GM21737 (cell line): ENCODE data around the gene TRMT5.
A peak's percentile ranks its signal among the peaks of the same experiment; 100 is the strongest.

Source experiments
- ATAC-seq: cut with Tn5 transposase; IDR thresholded peaks from one replicate; pipeline ENCODE4 v1.9.1; 2021; ENCODE audit warnings: mild to moderate bottlenecking, moderate library complexity; ENCODE audit not compliant: unreplicated experiment

The TRMT5 gene

DNA sequence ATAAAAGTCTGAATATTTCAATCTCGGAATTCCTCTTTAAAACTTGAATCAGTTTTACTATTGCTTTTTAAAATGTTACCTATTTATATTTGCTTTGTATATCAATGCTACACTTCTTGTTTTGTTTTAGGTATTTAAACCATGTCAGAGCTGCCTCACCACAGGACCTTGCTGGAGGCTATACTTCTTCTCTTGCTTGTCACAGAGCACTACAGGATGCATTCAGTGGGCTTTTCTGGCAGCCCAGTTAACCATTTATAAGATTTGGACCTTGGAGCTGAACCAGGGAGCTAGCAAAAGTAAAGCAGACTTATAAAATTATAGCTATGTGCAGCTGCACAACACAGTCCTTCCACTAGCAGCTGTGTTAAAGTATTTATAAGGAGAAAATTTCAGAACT lies 12.8 kb downstream of the TRMT5 start:
- ATAC-seq = no peak

- no peak for ATAC-seq
These were observed 15.5 kb downstream of the TRMT5 start for GRCh38 chr14:60965402-60965801.

DNA sequence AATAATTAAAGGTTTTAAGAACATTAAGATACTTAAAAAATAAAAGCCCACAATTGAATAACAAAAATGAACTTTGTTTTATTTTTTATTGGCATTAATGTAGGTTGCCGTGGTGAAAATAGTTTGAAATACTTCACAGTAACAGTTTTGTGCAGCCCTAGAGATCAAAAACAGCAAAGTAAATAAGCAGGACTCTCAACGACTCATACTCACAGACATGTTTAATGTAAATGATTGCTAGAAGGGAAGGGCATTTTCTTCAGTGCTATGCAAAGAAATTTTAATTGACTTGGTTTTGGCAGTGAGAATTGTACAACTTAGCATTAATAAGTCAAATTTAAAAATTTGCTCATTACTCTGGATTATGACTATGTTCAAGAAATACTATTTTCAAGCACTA lies 16.0 kb downstream of the TRMT5 start:
- no peak for ATAC-seq

DNA sequence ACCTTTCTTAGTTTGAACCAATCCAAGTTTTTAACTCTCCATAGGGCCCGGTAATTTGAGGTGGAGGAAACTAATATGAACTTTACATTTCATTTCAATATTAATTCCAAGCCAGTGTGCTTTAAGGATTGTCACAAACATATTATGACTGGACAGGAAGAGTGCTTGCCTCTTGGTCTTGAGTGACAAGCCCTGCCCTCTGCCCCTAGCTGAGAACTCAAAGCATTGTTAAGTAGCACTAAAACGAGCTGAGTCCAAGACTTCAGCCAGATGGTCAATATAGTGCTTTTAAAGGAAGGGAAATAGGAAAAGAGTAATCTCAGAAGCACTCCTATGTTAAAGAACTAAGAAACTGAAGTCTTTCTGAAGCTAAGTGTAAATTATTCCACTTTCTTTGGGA lies 17.1 kb downstream of the TRMT5 start:
- no peak for ATAC-seq

- ATAC-seq = no peak
These were observed 22.7 kb downstream of the TRMT5 start for GRCh38 chr14:60958146-60958545.

DNA sequence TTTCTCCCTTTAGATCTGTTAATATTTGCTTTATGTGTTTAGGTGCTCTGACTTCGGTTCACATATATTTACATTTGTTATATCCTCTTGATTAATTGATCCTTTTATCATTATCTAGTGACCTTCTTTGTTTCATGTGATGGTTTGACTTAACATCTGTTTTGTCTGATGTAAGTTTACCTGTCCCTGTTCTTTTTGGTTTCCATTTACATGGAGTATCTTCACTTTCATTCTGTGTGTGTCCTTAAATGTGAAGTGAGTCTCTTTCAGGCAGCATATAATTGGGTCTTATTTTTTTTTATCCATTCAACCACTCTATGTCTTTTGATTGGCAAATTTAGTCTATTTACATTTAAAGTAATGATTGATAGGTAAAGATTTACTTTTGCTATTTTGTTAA lies 24.2 kb downstream of the TRMT5 start:
- ATAC-seq = no peak

GRCh38 chr14:60956202-60956601 lies 24.7 kb downstream of the TRMT5 start:
- no peak for ATAC-seq

DNA sequence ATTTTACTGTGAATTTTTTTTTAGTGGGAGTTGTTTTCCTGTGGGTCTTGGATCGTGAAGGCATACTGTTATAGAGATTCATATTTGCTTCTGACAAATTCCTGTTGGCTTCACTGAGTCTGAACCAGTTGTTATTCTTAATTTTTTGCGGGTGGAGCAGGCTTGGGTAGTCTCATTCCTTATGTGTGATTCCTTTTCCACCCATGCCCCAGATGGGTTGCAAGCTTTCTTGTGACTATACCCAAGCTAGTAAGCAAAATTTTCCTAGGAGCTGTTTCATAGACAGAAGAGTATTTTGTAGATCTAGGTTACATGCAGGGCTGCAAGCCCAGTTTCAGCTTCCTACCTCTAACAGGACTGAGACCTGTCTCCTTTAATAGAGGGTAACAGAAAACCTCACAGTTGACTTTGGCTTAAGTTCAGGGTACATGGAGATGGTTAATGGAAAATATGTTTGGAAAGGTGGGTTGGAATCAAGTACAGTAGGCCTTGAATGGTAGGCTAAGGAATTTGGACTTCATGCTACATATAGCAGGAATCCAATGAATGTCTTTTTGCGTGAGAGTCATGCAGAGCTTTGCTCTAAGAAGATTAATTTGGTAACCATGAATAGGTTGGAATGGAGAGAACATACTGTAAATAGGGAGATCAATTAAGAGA lies 29.0 kb downstream of the TRMT5 start:
- ATAC-seq = no peak

DNA sequence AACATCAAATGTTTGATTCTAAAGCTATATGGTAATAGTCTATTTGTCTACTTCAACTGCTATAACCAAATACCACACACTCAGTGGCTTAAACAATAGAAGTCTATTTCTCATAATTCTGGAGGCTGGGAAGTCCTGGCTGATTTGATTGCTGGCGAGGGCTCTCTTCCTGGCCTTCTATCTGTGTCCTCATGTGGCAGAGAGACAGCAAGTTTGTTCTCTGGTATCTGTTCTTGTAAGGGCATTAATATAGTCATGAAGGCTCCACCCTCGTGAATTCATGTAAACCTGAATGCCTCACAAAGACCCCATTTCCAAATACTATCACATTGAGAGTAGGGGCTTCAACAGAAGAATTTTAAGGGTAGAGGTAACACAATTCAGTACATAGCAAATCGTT lies 34.1 kb downstream of the TRMT5 start:
- ATAC-seq = no peak

GRCh38 chr14:60945984-60946383 lies 34.9 kb downstream of the TRMT5 start:
- no peak for ATAC-seq

GRCh38 chr14:60944204-60944603 lies 36.7 kb downstream of the TRMT5 start:
- no peak for ATAC-seq

- no peak for ATAC-seq
These were observed 37.2 kb downstream of the TRMT5 start for GRCh38 chr14:60943637-60944032.

- ATAC-seq = no peak
These were observed 45.6 kb downstream of the TRMT5 start for GRCh38 chr14:60935319-60935718.

DNA sequence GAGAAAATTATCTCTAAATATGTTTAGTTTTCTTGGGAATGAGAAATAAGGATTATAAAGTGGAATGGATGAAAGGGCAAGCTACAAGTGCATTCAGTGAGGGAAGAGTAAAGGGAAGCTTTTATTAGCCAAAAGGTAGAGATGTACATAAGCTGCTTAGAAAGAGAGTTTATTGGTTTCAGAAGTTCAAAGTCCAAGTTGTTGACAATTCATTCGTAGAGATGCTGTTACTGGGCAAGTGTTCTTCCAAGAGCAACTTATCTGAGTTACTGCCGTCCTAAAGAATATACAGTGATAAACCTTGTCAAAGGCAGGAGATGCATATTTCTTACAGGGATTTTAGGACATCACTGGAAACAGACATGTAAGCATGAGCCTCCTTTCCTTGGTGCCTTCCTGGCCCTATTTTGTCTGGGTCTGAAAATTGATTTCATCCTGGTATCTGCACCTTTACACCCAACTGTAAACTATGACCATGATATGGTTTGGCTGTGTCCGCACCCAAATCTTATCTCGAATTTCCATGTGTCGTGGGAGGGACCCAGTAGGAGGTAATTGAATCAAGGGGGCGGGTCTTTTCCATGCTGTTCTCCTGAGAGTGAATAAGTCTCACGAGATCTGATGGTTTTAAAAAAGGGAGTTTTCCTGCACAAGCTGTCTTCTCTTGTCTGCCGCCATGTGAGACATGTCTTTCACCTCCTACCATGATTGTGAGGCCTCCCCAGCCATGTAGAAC lies 46.8 kb downstream of the TRMT5 start:
- ATAC-seq = no peak

- no peak for ATAC-seq
These were observed 49.7 kb downstream of the TRMT5 start for GRCh38 chr14:60931218-60931617.

DNA sequence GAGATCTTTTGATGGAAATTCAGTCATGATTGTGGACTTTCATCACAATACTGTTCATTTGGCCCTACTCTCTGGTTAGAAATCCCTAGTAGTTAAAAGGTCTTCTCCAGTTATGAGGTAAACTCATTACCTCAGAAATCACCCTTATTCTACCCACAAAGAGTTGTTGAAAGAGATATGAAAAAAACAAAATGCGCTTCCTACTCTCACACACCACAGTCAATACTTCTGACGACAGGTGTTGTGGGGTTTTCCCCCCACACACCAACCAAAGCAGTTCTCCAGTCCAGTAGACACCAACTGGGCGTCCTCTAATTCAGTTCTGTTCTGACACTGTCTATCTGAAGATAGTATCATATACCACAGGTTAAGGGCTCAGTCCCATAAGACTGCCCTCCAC lies 54.9 kb downstream of the TRMT5 start:
- peak; percentile 87 for ATAC-seq

- ATAC-seq = no peak
These were observed 55.6 kb downstream of the TRMT5 start for GRCh38 chr14:60925286-60925685.

- no peak for ATAC-seq
These were observed 58.8 kb downstream of the TRMT5 start for GRCh38 chr14:60922050-60922449.
